GM23338 (cell line): ENCODE data around the gene ETV5. TPM values are rescaled to one million over a fixed set of nuclear protein-coding genes. Genes with fewer than 3 reads are reported as not detected.
A peak's percentile ranks its signal among the peaks of the same experiment; 100 is the strongest.

ENCODE experiments used
- ATAC-seq: fragments of 200-7000 bp; cut with Tn5 transposase; 3 replicates; pipeline ENCODE4 v1.9.1; 2020
- DNase-seq: peaks from one replicate; pipeline ENCODE4 v3.0.0-alpha.2; 2015; ENCODE audit warnings: low spot score
- H2AFZ ChIP-seq: fragments of 200-600 bp; sonication (generic); 2 replicates; pipeline ENCODE4 v1.8.0; 2016; ENCODE audit warnings: antibody characterized with exemption, mild to moderate bottlenecking, moderate library complexity
- H3F3A ChIP-seq: fragments of 200-600 bp; sonication (generic); replicated peaks from 2 replicates; pipeline ENCODE4 v1.8.0; 2017; ENCODE audit warnings: antibody characterized with exemption, mixed run types, low read depth
- H3K27ac ChIP-seq: fragments of 200-600 bp; sonication (generic); 2 replicates; pipeline ENCODE4 v1.6.1; 2016; ENCODE audit warnings: low read depth
- H3K27me3 ChIP-seq: fragments of 200-600 bp; sonication (generic); 2 replicates; pipeline ENCODE4 v1.8.0; 2016; ENCODE audit warnings: mild to moderate bottlenecking, mixed run types, moderate library complexity; ENCODE audit not compliant: insufficient read depth
- H3K36me3 ChIP-seq: fragments of 200-600 bp; sonication (generic); 2 replicates; pipeline ENCODE4 v1.8.0; 2016; ENCODE audit warnings: mild to moderate bottlenecking; ENCODE audit not compliant: insufficient read depth
- H3K4me1 ChIP-seq: fragments of 200-600 bp; sonication (generic); 2 replicates; pipeline ENCODE4 v1.8.0; 2016; ENCODE audit warnings: mild to moderate bottlenecking, moderate library complexity; ENCODE audit not compliant: insufficient read depth
- H3K4me2 ChIP-seq: fragments of 200-600 bp; sonication (generic); 2 replicates; pipeline ENCODE4 v1.7.1; 2017; ENCODE audit warnings: mixed run types
- H3K4me3 ChIP-seq: fragments of 200-600 bp; sonication (generic); 2 replicates; pipeline ENCODE4 v1.6.1; 2016; ENCODE audit warnings: mixed run types
- H3K79me2 ChIP-seq: fragments of 200-600 bp; sonication (generic); replicated peaks from 2 replicates; pipeline ENCODE4 v1.8.0; 2017; ENCODE audit warnings: mild to moderate bottlenecking; ENCODE audit not compliant: insufficient read depth
- H3K9me2 ChIP-seq: fragments of 200-600 bp; sonication (generic); 2 replicates; pipeline ENCODE4 v1.8.0; 2017; ENCODE audit not compliant: insufficient read depth
- H4K20me1 ChIP-seq: fragments of 200-600 bp; sonication (generic); replicated peaks from 2 replicates; pipeline ENCODE4 v1.8.0; 2017; ENCODE audit warnings: mild to moderate bottlenecking; ENCODE audit not compliant: insufficient read depth
- H3K27ac Mint-ChIP-seq: 2 replicates; pipeline ENCODE4 v1.8.0; 2020; ENCODE audit warnings: inconsistent platforms, mild to moderate bottlenecking, moderate library complexity, mixed read lengths
- H3K27me3 Mint-ChIP-seq: 3 replicates; pipeline ENCODE4 v1.8.0; 2022; ENCODE audit warnings: low read depth, mild to moderate bottlenecking, moderate library complexity, mixed read lengths, inconsistent platforms; ENCODE audit not compliant: insufficient read depth, poor library complexity
- H3K36me3 Mint-ChIP-seq: 3 replicates; pipeline ENCODE4 v1.8.0; 2021; ENCODE audit warnings: low read depth, mild to moderate bottlenecking, inconsistent platforms, moderate library complexity, mixed read lengths
- H3K4me1 Mint-ChIP-seq: 3 replicates; pipeline ENCODE4 v1.8.0; 2020; ENCODE audit warnings: mild to moderate bottlenecking, inconsistent platforms, mixed read lengths
- H3K4me3 Mint-ChIP-seq: 3 replicates; pipeline ENCODE4 v1.8.0; 2021; ENCODE audit warnings: moderate library complexity, mild to moderate bottlenecking, inconsistent platforms, mixed read lengths
- H3K9me3 Mint-ChIP-seq: 3 replicates; pipeline ENCODE4 v1.8.0; 2020; ENCODE audit warnings: moderate library complexity, mild to moderate bottlenecking, inconsistent platforms, mixed read lengths
- CREB1 ChIP-seq: fragments of 250-450 bp; sonication (Bioruptor Pico); IDR thresholded peaks from 2 replicates; pipeline ENCODE4 v1.5.0; 2020; ENCODE audit warnings: low read depth, mild to moderate bottlenecking, moderate library complexity
- EZH2 ChIP-seq: fragments of 200-600 bp; sonication (generic); IDR thresholded peaks from one replicate; pipeline ENCODE4 v1.8.0; 2017; ENCODE audit warnings: antibody characterized with exemption, mild to moderate bottlenecking, low read depth; ENCODE audit not compliant: unreplicated experiment
- EZH2phosphoT487 ChIP-seq: fragments of 200-600 bp; sonication (generic); IDR thresholded peaks from one replicate; pipeline ENCODE4 v1.8.1; 2018; ENCODE audit warnings: antibody characterized with exemption; ENCODE audit not compliant: unreplicated experiment
- JUNB ChIP-seq: IDR thresholded peaks from one replicate; pipeline ENCODE4 v1.6.1; 2016; ENCODE audit warnings: antibody characterized with exemption; ENCODE audit not compliant: unreplicated experiment
- NANOG ChIP-seq: IDR thresholded peaks from 2 replicates; pipeline ENCODE4 v1.6.1; 2016; ENCODE audit warnings: antibody characterized with exemption, borderline replicate concordance
- POLR2AphosphoS5 ChIP-seq: IDR thresholded peaks from 2 replicates; pipeline ENCODE4 v1.6.1; 2016; ENCODE audit warnings: antibody characterized with exemption, low read depth
- REST ChIP-seq: IDR thresholded peaks from one replicate; pipeline ENCODE4 v1.6.1; 2018; ENCODE audit warnings: antibody characterized with exemption; ENCODE audit not compliant: unreplicated experiment
- STAT1 ChIP-seq: IDR thresholded peaks from one replicate; pipeline ENCODE4 v1.6.1; 2016; ENCODE audit warnings: antibody characterized with exemption; ENCODE audit not compliant: unreplicated experiment
- ZNF114 ChIP-seq: fragments of 250-450 bp; sonication (Bioruptor Pico); IDR thresholded peaks from 2 replicates; pipeline ENCODE4 v1.5.0; 2020; ENCODE audit warnings: mild to moderate bottlenecking, moderate library complexity
- ZNF331 ChIP-seq: fragments of 250-450 bp; sonication (Bioruptor Pico); IDR thresholded peaks from 2 replicates; pipeline ENCODE4 v1.5.0; 2020; ENCODE audit warnings: low read depth, mild to moderate bottlenecking, moderate library complexity
- ZNF462 ChIP-seq: fragments of 250-450 bp; sonication (Bioruptor Pico); IDR thresholded peaks from 2 replicates; pipeline ENCODE4 v1.5.0; 2020; ENCODE audit warnings: mild to moderate bottlenecking, moderate library complexity
- polyA plus RNA-seq: library from polyadenylated mRNA; unstranded; fragments of >200 nt; fragmentation: Nextera tagmentation; extraction: Ambion mirVana; gene quantifications from 2 replicates; pipeline ENCODE4 v1.2.1, GENCODE V29; 2016
- total RNA-seq: library from RNA; depleted of rRNA; stranded (reverse); fragments of >200 nt; shearing (Covaris generic); gene quantifications from 2 replicates; pipeline ENCODE4 v1.2.3, GENCODE V29; 2014
- TF ChIP-seq, protein P1 (sequence below): IDR thresholded peaks from 2 replicates; pipeline ENCODE4 v1.6.1; 2016; ENCODE audit warnings: antibody characterized with exemption
- TF ChIP-seq, protein P2 (sequence below), 2 experiments: fragments of 200-600 bp in 1 of 2; sonication (generic) in 1 of 2; conservative IDR thresholded peaks; 2 replicates each; pipeline versions ENCODE4 v1.5.1 to v1.6.1; 2016 to 2017; ENCODE audit warnings: antibody characterized with exemption in 2 of 2, low read depth in 2 of 2, mild to moderate bottlenecking in 2 of 2, moderate library complexity in 1 of 2

Gene ETV5
- total and polyA plus RNA-seq, 2 experiments from 2014 or later, result 33.5 to 57.1 TPM

DNA sequence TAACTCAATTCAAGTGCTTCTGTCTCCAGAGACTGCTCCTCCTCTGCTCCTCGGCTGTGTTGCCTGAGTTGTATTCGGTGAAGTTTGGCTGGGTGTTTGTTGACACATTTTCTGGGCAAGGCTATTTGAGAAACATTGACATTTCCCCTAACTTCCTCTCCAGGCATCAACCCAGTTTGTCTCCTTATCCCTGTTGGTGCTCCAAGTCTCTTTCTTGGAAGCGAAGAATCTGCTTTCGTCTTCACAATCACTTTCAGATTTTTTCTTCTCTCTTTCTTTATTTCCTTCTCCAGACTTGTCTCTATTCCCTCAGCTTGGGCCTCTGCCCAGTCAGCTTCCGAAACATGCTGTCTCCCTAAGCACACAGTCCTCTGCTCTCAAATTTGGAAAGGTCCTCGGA is 84.7 kb downstream of the ETV5 start:
- no peaks in the 10 kb centered on the region for H3K27me3 Mint-ChIP-seq
- H3K36me3 Mint-ChIP-seq, result no peaks in the 10 kb centered on the region
- H3K27ac Mint-ChIP-seq, result no peak overlapping the region
- H3K9me3 Mint-ChIP-seq, result no peaks in the 10 kb centered on the region
- DNase-seq, result no peak
- Histone ChIP-seq H3K27ac (no peak overlapping the region), H4K20me1 (no peaks in the 10 kb centered on the region), H3K36me3 (no peaks in the 10 kb centered on the region), H3F3A (no peaks in the 10 kb centered on the region), H3K4me2 (no peak overlapping the region), H2AFZ (peak overlapping the region; percentile 83; the same call in 1 of the 2 replicates), H3K4me3 (no peak overlapping the region), H3K27me3 (no peaks in the 10 kb centered on the region), H3K4me1 (no peaks in the 10 kb centered on the region), H3K79me2 (no peaks in the 10 kb centered on the region), H3K9me2 (no peaks in the 10 kb centered on the region)
- no peak for TF ChIP-seq REST
- TF ChIP-seq, protein P1, sequence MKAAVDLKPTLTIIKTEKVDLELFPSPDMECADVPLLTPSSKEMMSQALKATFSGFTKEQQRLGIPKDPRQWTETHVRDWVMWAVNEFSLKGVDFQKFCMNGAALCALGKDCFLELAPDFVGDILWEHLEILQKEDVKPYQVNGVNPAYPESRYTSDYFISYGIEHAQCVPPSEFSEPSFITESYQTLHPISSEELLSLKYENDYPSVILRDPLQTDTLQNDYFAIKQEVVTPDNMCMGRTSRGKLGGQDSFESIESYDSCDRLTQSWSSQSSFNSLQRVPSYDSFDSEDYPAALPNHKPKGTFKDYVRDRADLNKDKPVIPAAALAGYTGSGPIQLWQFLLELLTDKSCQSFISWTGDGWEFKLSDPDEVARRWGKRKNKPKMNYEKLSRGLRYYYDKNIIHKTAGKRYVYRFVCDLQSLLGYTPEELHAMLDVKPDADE, result no peak
- TF ChIP-seq STAT1, result no peak
- TF ChIP-seq EZH2, result no peak
- no peak for TF ChIP-seq JUNB
- no peak for TF ChIP-seq ZNF114 (CRISPR knock-in tag)
- TF ChIP-seq NANOG, result no peak
- TF ChIP-seq EZH2phosphoT487, result no peak
- no peak for TF ChIP-seq CREB1 (CRISPR knock-in tag)
- TF ChIP-seq POLR2AphosphoS5, result no peak
- TF ChIP-seq, protein P2, sequence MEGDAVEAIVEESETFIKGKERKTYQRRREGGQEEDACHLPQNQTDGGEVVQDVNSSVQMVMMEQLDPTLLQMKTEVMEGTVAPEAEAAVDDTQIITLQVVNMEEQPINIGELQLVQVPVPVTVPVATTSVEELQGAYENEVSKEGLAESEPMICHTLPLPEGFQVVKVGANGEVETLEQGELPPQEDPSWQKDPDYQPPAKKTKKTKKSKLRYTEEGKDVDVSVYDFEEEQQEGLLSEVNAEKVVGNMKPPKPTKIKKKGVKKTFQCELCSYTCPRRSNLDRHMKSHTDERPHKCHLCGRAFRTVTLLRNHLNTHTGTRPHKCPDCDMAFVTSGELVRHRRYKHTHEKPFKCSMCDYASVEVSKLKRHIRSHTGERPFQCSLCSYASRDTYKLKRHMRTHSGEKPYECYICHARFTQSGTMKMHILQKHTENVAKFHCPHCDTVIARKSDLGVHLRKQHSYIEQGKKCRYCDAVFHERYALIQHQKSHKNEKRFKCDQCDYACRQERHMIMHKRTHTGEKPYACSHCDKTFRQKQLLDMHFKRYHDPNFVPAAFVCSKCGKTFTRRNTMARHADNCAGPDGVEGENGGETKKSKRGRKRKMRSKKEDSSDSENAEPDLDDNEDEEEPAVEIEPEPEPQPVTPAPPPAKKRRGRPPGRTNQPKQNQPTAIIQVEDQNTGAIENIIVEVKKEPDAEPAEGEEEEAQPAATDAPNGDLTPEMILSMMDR (conservative IDR thresholded peaks at IDR 0.05; ENCODE audit: low read depth in 2 of 2), result no peak
- no peak for TF ChIP-seq ZNF462
- no peak for TF ChIP-seq ZNF331
- ATAC-seq, result no peak
- H3K4me3 Mint-ChIP-seq, result no peak overlapping the region
- H3K4me1 Mint-ChIP-seq, result peaks cover 2% of the 10 kb centered on the region; the same call in 1 of the 3 replicates
